CD4-positive, alpha-beta T cell (primary cell): Measurements from ENCODE around the gene HIGD1A. TPM values are rescaled to one million over a fixed set of nuclear protein-coding genes. Genes with fewer than 3 reads are reported as not detected.

Experiments
- ATAC-seq: fragments of 200-7000 bp; cut with Tn5 transposase; one replicate; pipeline ENCODE4 v1.10.0; 2022; ENCODE audit warnings: mild to moderate bottlenecking; ENCODE audit not compliant: poor library complexity
- CTCF ChIA-PET: fragments of 350-600 bp; sonication (Branson Sonifier 250); formaldehyde crosslinking; loops from one replicate; lab custom pipeline; 2021; ENCODE audit warnings: antibody characterized with exemption, inconsistent platforms; lab: Charles Lee
- POLR2A ChIA-PET: fragments of 350-600 bp; sonication (Branson Sonifier 250); formaldehyde crosslinking; loops from one replicate; lab custom pipeline; 2021; ENCODE audit warnings: antibody characterized with exemption, inconsistent platforms; lab: Charles Lee
- DNase-seq, 14 experiments: peaks; one replicate each; pipeline ENCODE4 v3.0.0-alpha.2; 2013 to 2020; ENCODE audit warnings: mixed read lengths in 2 of 14
- H3K27ac ChIP-seq, 2 donors: one replicate each; pipeline versions ENCODE4 v1.5.1 to v1.7.0; 2013; ENCODE audit warnings: low read length in 2 of 2, low read depth in 1 of 2, mild to moderate bottlenecking in 1 of 2
- H3K27me3 ChIP-seq, 2 experiments: 1 replicate in 1 of 2; 2 replicates in 1 of 2; pipeline versions ENCODE4 v1.6.1 to v1.7.0; 2013; ENCODE audit warnings: low read length in 2 of 2, control low read depth in 1 of 2, mild to moderate bottlenecking in 1 of 2, moderate library complexity in 1 of 2; ENCODE audit not compliant: insufficient read depth in 2 of 2, control insufficient read depth in 1 of 2
- H3K36me3 ChIP-seq: one replicate; pipeline ENCODE4 v1.6.1; 2013; ENCODE audit warnings: low read length, control low read depth; ENCODE audit not compliant: insufficient read depth
- H3K4me1 ChIP-seq: one replicate; pipeline ENCODE4 v1.6.1; 2013; ENCODE audit warnings: low read length, control low read depth; ENCODE audit not compliant: insufficient read depth
- H3K4me3 ChIP-seq: one replicate; pipeline ENCODE4 v1.5.1; 2013; ENCODE audit warnings: mild to moderate bottlenecking, low read length, moderate library complexity
- H3K9me3 ChIP-seq, 2 experiments: 1 replicate in 1 of 2; 2 replicates in 1 of 2; pipeline versions ENCODE4 v1.6.1 to v1.7.0; 2013; ENCODE audit warnings: low read length in 2 of 2, mild to moderate bottlenecking in 2 of 2, control low read depth in 1 of 2, moderate library complexity in 1 of 2; ENCODE audit not compliant: control insufficient read depth in 1 of 2, insufficient read depth in 1 of 2
- H3K27ac Mint-ChIP-seq: one replicate; pipeline ENCODE4 v1.8.0; 2020; ENCODE audit warnings: mixed read lengths
- H3K27me3 Mint-ChIP-seq: one replicate; pipeline ENCODE4 v1.8.0; 2021; ENCODE audit warnings: mixed read lengths
- H3K36me3 Mint-ChIP-seq: one replicate; pipeline ENCODE4 v1.8.0; 2021; ENCODE audit warnings: low read depth, mixed read lengths
- H3K4me1 Mint-ChIP-seq: one replicate; pipeline ENCODE4 v1.8.0; 2021; ENCODE audit warnings: low read depth, mixed read lengths
- H3K4me3 Mint-ChIP-seq: one replicate; pipeline ENCODE4 v1.8.0; 2020; ENCODE audit warnings: mild to moderate bottlenecking, mixed read lengths
- H3K9me3 Mint-ChIP-seq: one replicate; pipeline ENCODE4 v1.8.0; 2020; ENCODE audit warnings: mixed read lengths
- intact Hi-C, 2 experiments: fragments of 100-400 bp; cut with DNase I in 1 of 2; cut with micrococcal nuclease in 1 of 2; formaldehyde crosslinking; loops; one replicate each; pipeline versions ENCODE4 v1.15.1 to v1.9.0; 2023 to 2025; cut with DNase I, micrococcal nuclease
- total RNA-seq, 174 experiments: library from RNA in 2 of 174; stranded (reverse) in 2 of 174; gene quantifications; one replicate each; pipeline ENCODE4 v1.2.3 and lab custom pipeline; 2021 to 2026
- TF ChIP-seq, protein P1 (sequence below): fragments of 200-600 bp; IDR thresholded peaks from one replicate; pipeline ENCODE4 v1.8.0; 2022; ENCODE audit warnings: antibody characterized with exemption, mild to moderate bottlenecking

Gene HIGD1A
- total RNA-seq, 2 experiments from 2014 or later, result 9.3 to 11.3 TPM

DNA sequence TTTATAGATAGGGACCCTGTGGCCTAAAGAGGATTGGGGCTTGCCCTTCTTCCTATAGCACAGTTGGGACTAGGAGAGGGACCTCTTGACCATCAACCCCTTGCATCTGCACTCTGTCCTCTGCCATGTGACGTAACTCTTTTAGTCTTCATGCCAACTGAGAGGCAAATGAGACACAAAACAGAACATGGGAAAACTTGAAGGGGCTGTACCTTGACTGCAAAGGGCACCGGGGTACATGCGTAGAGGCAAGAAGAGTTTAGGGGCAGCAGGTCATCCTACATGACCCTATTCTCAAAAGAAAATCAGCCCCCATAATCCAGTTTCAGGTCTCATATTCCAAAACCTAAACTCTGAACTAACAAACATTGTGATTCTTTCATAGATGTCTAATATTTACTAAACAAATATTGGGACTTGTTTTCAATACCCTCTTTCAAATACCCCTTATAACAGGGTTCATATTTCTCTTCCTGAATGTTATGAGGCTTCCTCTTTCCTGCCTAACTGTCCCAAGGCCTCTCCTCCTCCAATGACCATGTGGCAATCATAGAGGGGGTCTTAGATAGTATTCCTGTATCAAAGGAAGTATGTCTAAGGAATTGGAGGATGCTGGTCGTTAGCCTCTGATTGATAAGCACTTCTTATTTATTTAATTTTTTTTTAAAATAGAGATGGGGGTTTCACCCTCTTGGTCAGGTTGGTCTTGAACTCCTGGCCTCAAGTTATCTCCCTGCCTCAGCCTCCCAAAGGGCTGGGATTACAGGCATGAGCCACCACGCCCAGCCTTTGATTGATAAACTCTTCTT lies 25.5 kb upstream of the HIGD1A start:
- TF ChIP-seq, protein P1, sequence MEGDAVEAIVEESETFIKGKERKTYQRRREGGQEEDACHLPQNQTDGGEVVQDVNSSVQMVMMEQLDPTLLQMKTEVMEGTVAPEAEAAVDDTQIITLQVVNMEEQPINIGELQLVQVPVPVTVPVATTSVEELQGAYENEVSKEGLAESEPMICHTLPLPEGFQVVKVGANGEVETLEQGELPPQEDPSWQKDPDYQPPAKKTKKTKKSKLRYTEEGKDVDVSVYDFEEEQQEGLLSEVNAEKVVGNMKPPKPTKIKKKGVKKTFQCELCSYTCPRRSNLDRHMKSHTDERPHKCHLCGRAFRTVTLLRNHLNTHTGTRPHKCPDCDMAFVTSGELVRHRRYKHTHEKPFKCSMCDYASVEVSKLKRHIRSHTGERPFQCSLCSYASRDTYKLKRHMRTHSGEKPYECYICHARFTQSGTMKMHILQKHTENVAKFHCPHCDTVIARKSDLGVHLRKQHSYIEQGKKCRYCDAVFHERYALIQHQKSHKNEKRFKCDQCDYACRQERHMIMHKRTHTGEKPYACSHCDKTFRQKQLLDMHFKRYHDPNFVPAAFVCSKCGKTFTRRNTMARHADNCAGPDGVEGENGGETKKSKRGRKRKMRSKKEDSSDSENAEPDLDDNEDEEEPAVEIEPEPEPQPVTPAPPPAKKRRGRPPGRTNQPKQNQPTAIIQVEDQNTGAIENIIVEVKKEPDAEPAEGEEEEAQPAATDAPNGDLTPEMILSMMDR, result no peak
- CTCF ChIA-PET, result interaction anchor here (2.2 kb wide), 1 partner anchor 52 kb away, joined by 13 read pairs; no protein-coding TSS in a partner anchor
- intact Hi-C loops, result loop anchor here (2.0 kb wide), 2 partner anchors 49 to 51 kb away; no protein-coding TSS in a partner anchor
- peaks cover 6% of the 10 kb centered on the region for H3K4me1 Mint-ChIP-seq
- H3K36me3 Mint-ChIP-seq, result no peaks in the 10 kb centered on the region
- Histone ChIP-seq H3K9me3 (no peaks in the 10 kb centered on the region), H3K36me3 (no peaks in the 10 kb centered on the region), H3K27ac (no peak overlapping the region), H3K4me3 (no peak overlapping the region), H3K4me1 (peaks cover 4% of the 10 kb centered on the region), H3K27me3 (peaks cover 3% of the 10 kb centered on the region in 2 experiments)
- no peak for DNase-seq
- ATAC-seq, result no peak
- H3K9me3 Mint-ChIP-seq, result no peaks in the 10 kb centered on the region
- no peak overlapping the region for H3K27ac Mint-ChIP-seq
- H3K27me3 Mint-ChIP-seq, result peaks cover 11% of the 10 kb centered on the region
- no peak overlapping the region for H3K4me3 Mint-ChIP-seq
- POLR2A ChIA-PET, result no interaction called here

DNA sequence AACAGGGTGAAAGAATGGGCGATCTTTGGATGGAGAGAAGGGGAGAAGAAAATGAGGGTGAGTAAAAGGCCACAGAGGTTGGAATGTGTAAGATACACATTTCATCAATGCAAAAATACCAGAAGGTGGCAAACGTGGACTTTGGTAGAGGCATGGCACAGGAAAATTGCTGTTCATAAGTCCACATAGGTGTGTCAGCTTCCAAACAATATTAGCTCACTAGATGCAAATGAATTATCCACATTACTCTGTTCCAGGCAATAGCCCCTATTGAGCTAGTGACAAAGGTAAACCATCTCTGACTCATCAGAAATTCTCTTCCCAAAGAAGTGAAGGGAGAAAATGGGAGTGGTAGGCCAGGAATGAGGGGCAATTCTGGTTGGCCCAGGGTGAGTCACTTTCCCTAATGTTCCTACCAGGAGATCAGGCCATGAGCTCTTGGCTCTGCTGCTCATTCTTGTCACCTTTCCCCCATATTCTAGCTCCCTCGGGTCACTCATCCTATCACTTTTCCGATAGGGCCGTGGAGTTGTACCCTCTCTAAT lies 24.9 kb upstream of the HIGD1A start:
- Histone ChIP-seq H3K4me1 (peaks cover 4% of the 10 kb centered on the region), H3K27me3 (peaks cover 3% of the 10 kb centered on the region in 2 experiments), H3K27ac (no peak overlapping the region), H3K4me3 (no peak overlapping the region), H3K36me3 (no peaks in the 10 kb centered on the region), H3K9me3 (no peaks in the 10 kb centered on the region)
- no peaks in the 10 kb centered on the region for H3K9me3 Mint-ChIP-seq
- intact Hi-C loops, result no loop called here
- peaks cover 11% of the 10 kb centered on the region for H3K27me3 Mint-ChIP-seq
- H3K36me3 Mint-ChIP-seq, result no peaks in the 10 kb centered on the region
- ChIA-PET CTCF (no interaction called here), POLR2A (no interaction called here)
- ATAC-seq (no peak), DNase-seq (no peak)
- TF ChIP-seq, protein P1, result no peak
- no peak overlapping the region for H3K4me3 Mint-ChIP-seq
- no peak overlapping the region for H3K27ac Mint-ChIP-seq
- peaks cover 6% of the 10 kb centered on the region for H3K4me1 Mint-ChIP-seq

DNA sequence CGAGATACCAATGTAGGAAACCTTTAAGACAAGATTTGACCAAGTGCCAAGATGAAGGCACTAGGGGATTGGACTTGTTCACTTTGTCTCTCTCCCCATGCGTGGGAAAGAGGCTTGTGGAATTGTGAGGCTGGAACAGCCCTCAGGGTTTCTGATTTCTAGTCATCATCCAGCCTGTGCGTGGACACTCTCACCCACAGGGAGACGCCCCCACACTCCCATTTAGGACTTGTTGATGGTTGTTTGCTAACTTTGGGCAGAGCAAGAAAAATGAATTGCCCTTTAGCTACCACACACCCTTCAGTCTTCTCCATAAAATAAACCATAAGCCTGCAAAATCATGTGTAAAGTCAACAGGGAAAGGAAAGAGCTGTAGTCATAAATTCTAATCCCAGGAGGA lies 23.4 kb upstream of the HIGD1A start:
- DNase-seq, result no peak
- CTCF ChIA-PET, result no interaction called here
- Histone ChIP-seq H3K4me3 (no peak overlapping the region), H3K4me1 (peaks cover 4% of the 10 kb centered on the region), H3K27me3 (peaks cover 3% of the 10 kb centered on the region in 2 experiments), H3K36me3 (no peaks in the 10 kb centered on the region), H3K9me3 (no peaks in the 10 kb centered on the region), H3K27ac (no peak overlapping the region)
- POLR2A ChIA-PET, result no interaction called here
- intact Hi-C loops, result no loop called here
- TF ChIP-seq, protein P1, result no peak
- Mint-ChIP-seq H3K27me3 (peaks cover 11% of the 10 kb centered on the region), H3K36me3 (no peaks in the 10 kb centered on the region), H3K4me1 (peaks cover 6% of the 10 kb centered on the region), H3K9me3 (no peaks in the 10 kb centered on the region), H3K4me3 (no peak overlapping the region), H3K27ac (no peak overlapping the region)
- no peak for ATAC-seq
